ENCODE data around the gene PTS.
A peak's percentile ranks its signal among the peaks of the same experiment; 100 is the strongest.
"Not testable (repeated sequence)": the region's sequence is repeated elsewhere in the genome, so short reads cannot be mapped to it uniquely, and the experiment has no call there.

Gene PTS

DNA sequence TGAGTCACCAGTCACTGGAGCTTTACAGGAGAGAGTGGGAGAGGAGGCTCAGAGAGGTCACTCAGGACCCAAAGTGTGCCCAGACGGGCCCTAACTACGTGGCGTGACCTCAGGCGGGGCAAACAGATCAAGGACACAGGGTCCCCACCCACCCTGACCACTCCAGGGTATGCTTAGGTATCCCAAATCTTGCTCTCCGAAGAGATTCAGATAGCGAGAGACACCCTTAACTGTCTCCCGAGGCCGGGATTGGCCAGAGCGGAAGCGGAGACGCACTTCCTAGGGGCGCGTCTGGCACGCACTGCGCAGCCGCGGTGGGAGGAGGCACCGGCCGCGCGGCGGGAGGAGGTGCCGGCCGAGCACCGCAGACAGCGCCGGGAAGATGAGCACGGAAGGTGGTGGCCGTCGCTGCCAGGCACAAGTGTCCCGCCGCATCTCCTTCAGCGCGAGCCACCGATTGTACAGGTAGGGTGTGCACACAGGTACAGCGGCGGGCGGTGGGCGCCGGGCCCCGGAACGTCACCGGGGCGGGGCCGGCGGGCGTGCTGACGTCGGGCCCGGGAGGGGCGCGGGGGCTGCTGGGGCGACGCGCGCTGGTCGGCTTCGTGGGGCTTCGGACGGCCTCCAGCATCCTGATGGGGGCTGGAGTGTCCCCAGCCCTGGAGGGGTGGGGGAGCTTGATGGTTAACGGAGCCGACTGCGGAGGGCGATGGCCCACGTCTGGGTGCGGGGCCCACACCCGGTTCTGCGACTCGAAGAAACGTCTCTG is at the start of gene PTS:
Gene PTS, plus strand, starts transcription at position 367 of the 769 bp plus-strand sequence. Its CDS starts 16 bp downstream, at position 383.
- peak; percentile 93 for DNase-seq

DNA sequence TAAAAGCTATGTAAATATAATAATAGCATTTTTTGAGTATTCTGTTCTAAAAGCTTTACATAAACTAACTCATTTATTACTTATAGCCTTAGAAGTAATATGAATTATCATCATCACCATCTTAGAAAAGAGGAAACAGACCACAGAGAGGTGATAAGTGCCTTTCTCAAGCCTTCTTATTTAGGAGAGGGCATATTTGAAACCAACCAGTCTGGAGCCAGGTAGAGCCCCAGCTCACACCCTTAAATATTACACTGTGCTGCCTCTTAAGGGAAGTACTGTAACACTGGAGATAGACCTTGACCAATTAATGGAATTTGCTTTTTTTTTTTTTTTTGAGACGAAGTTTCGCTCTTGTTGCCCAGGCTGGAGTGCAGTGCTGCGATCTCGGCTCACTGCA is 48.6 kb upstream of the PTS start:
- DNase-seq: no peak

- DNase-seq: no peak
These were observed 47.8 kb upstream of the PTS start for GRCh38 chr11:112178428-112178827.

GRCh38 chr11:112178936-112179335 is 47.3 kb upstream of the PTS start:
- DNase-seq: no peak

- DNase-seq: no peak
These were observed 46.6 kb upstream of the PTS start for GRCh38 chr11:112179601-112180000.

DNA sequence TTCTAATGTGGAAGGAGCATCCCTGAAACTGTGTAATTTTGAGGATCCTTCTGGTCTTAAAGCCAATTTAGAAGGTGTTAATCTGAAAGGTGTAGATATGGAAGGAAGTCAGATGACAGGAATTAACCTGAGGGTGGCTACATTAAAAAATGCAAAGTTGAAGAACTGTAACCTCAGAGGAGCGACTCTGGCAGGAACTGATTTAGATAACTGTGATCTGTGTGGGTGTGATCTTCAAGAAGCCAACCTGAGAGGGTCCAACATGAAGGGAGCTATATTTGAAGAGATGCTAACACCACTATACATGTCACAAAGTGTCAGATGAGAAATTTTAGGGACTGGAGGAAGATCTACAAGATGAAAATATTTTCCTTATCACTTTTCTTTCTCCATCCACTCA is 43.4 kb upstream of the PTS start:
- DNase-seq: no peak

DNA sequence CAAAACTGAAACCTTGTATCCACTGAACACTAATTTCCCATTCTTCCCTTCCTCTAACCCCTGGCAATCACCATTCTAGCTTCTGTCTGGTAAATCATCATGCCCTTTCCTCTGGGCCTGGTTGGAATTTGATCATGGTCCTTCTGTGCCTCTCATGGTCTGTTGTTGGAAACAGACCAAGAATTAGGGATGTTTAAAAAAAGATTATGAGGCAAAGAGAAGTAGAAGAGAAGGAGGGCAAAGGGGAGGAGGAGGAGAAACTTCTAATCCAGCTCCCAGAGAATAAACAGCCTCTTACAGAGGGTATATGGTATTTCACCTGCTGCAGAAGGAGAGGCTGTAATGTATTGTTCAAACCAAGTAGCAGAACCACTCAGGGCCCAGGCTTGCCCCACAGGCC is 40.3 kb upstream of the PTS start:
- no peak for DNase-seq

DNA sequence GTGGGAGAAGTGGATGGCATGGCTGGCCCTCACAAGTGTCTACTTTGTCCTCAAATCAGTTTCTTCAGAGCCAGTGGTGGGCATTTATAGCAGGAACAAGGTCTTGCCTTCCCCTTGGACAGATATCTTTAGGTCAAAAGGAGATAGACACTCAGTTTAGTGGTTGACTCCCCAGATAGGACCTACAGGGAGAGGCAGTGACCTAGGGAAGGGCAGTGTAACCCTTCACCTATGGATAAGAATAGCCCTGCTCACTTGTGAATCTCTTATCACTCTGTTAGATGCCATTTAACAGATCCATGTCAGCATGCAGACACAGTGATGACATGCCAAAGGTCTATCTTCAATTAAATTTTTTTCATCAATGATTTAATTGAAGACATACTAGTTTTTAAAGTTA is 39.9 kb upstream of the PTS start:
- no peak for DNase-seq

- not testable (repeated sequence) for DNase-seq
These were observed 31.1 kb upstream of the PTS start for GRCh38 chr11:112195113-112195512.

- DNase-seq: no peak
These were observed 30.3 kb upstream of the PTS start for GRCh38 chr11:112195951-112196351.

DNA sequence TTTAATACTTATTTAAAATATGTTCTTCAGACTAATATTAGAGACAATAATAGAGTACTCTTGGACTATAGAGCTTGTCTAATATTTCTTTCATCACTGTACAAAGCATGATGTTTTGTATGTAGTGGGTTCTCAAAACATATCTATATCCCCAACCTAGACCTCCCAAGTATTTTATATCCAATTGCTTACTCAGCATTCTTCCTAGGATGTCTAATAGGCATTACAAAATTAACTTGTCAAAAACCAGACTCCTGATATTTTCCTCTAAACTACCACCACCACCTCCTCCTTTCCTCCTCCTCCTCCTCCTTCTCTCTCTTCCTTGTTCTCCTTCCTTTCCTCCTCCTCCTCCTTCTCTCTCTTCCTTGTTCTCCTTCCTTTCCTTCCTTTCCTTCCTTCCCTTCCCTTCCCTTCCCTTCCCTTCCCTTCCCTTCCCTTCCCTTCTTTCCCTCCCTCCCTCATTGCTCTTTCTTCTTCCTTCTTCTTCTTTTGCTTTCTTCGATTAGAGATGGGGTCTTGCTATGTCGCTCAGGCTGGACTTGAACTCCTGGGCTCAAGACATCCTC is 29.6 kb upstream of the PTS start:
- DNase-seq: no peak

GRCh38 chr11:112199101-112199500 is 27.1 kb upstream of the PTS start:
- DNase-seq: not testable (repeated sequence)

DNA sequence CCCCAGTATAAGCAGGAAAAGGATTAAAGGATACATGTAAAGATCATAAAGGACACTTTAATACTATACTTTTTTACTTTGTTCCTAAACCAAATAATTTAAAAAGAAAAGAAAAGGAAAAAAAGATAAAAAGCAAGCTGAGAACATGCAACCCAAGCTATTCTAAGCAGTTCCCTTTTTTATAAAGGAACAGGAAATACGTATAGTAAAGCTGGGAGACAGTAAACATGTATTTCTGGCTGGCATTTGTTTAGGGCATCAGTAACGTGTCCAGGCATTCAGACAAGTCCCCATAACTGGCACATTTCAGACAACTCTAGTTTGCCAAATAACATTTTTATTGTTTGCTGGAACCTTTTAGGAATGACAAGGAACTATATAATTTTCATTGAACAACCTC is 26.0 kb upstream of the PTS start:
- no peak for DNase-seq

GRCh38 chr11:112206071-112206470 is 20.2 kb upstream of the PTS start:
- DNase-seq: no peak

- no peak for DNase-seq
These were observed 15.3 kb upstream of the PTS start for GRCh38 chr11:112210890-112211289.

DNA sequence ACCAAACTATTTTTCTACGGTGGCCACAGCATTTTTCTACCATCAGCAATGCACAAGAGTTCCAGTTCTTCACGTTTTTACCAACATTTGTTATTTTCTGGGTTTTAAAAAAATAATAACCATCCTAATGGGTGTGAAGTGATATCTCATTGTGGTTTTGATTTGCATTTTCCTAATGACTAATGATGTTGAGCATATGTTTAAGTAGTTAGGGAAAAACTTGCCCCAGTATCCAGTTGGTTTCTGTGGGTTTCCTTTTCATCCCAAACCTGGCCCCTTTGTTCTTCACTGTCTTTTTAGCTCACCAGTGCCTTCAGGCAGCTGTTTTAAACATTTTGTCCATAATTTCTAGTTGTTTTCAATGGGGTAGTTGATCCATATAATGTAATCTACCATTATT is 14.7 kb upstream of the PTS start:
- DNase-seq: no peak

- no peak for DNase-seq
These were observed 13.9 kb upstream of the PTS start for GRCh38 chr11:112212290-112212689.

DNA sequence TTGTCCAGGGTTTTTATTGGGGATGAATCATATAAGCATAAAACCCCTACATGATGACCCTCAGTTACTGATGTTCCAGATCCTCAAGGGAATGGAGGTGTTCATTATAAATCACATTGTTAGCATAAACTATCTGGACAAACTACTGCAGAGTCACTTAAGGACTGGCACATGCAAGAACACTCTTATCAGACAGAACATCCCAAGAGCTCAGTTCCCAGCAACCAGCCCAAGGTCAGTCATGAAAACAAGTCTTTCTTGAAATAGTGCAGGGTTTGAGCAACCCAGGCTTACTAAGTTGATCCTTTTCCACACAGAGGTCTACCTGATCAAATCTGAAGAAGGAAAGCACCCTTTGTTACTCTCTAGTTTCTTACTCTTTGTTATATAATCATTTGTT is 13.5 kb upstream of the PTS start:
- no peak for DNase-seq

GRCh38 chr11:112213753-112214152 is 12.5 kb upstream of the PTS start:
- DNase-seq: no peak

- no peak for DNase-seq
These were observed 10.6 kb upstream of the PTS start for GRCh38 chr11:112215621-112216020.

DNA sequence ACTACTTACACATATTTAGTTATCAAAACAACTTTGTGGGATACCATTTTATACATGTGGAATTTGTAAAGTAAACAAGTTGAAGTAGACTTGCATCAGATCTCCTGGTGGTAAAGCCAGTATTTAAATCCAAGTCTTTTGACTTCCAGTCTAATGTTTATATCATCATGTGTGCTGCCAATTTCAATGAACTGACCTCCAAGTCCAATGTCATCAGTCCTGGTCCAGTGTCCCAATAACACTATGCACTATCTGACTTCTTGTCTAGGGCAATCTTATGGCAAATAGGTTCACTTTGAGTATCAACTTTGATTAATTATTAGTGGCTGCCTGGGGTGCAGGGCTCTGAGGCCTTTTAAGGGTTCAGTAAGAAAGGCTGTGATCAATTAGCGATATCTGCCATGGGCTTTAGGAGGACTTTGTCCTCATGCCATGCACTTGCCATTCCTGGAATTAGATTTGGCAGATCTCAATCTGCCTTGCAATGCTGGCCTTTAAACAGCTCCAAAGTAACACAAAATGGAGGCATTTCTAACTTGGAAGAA is 9.6 kb upstream of the PTS start:
- no peak for DNase-seq

DNA sequence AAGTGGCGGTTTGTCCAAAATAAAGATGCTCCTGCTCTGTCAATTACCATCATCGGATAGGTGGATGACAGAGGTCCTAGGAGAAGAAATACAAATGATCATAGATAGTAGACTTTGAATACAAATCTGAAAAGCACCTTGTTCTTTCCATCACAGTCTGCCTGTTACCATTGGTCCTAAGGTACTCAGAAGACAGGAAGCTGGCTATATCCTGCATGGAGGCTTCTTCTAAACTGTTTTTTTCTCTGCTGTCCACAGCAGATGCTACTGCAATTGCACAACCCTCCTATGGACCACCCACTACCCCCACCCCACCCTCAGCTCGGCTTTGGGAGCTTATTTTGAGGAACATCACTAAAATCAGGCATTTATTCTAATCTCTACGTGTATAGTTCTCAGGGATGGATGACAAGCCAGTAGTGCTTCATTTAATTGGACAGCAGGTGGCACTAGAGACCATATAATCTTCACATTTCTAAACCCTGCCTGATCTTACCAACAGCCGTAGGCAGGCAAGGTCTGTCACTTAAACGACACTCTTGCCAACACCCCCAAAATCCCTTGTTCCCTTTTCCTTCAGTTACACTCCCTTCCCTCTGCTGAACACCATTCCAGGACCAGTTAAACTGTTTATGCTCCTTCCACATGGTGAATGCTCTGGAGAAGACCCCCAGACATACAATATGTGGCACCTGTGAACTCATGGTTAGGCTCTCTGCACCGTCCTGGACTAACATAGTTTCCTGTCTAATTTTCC is 6.6 kb upstream of the PTS start:
- peak; percentile 86 for DNase-seq

DNA sequence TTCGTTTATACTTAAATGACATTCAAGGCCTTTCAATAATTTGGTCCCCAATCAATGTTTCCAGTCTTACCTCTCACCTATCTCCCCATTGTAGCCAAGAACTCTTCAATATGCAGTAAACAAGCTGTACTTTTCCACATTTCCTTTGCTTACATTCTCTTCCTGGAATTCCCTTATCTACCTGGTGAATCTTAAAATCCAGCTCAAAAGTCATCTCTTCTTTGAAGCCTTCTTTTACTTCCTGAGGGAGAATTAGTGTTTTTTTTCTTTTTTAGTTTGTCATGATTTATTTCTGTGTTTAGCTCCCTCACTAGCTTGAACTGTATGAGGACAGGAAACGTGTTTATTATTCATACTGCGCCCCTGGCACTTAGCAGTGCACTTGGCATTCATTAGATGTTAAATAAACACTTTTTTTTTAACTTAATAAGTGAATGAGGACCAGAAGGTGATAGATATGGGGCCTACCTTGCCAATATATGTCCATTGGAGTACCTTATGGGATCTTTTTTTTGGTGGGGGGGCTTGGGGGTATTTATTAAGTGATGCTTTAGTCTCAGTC is 4.9 kb upstream of the PTS start:
- no peak for DNase-seq

GRCh38 chr11:112222303-112222702 is 3.9 kb upstream of the PTS start:
- no peak for DNase-seq

Data from hematopoietic multipotent progenitor cell treated with erythropoietin and hydrocortisone succinate and interleukin-3 and kit ligand, for 8 days (in vitro differentiated cells).